ENCODE results near the gene PANK2.

DNA sequence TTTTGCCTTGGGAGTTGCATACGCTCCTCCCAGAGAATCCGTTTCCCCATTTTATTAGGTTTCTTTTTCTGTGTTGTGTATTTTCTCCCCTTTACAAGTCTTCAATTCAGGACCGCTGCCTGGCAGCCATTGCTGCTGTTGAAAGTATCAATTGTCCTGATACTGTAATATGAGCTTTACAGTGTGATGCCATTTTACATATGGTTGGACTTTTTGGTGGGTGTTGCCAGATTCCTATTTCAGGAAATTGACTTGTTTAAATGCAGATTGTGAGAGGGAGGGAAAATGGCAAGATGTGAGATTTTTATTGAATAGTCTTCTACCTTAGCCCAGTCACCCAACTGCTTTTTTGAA lies 1.2 kb downstream of the PANK2 start:
- TF ChIP-seq, protein P1, sequence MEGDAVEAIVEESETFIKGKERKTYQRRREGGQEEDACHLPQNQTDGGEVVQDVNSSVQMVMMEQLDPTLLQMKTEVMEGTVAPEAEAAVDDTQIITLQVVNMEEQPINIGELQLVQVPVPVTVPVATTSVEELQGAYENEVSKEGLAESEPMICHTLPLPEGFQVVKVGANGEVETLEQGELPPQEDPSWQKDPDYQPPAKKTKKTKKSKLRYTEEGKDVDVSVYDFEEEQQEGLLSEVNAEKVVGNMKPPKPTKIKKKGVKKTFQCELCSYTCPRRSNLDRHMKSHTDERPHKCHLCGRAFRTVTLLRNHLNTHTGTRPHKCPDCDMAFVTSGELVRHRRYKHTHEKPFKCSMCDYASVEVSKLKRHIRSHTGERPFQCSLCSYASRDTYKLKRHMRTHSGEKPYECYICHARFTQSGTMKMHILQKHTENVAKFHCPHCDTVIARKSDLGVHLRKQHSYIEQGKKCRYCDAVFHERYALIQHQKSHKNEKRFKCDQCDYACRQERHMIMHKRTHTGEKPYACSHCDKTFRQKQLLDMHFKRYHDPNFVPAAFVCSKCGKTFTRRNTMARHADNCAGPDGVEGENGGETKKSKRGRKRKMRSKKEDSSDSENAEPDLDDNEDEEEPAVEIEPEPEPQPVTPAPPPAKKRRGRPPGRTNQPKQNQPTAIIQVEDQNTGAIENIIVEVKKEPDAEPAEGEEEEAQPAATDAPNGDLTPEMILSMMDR (IDR thresholded peaks at IDR 0.05), result no peak
- no peak for TF ChIP-seq POLR2AphosphoS5 (IDR thresholded peaks at IDR 0.05)

All from gastroesophageal sphincter (tissue), 3 donors.